HepG2 (cell line): ENCODE measurements around the gene RBFOX1. TPM values are rescaled to one million over a fixed set of nuclear protein-coding genes. Genes with fewer than 3 reads are reported as not detected.

Experiments used
- ATAC-seq: fragments of 200-7000 bp; cut with Tn5 transposase; 3 replicates; pipeline ENCODE4 v1.9.1; 2020; ENCODE audit warnings: mild to moderate bottlenecking, moderate library complexity
- BruUV-seq: library from RNA; stranded (reverse); fragments of 400-500 nt; replicated peaks from 2 replicates; lab custom pipeline; 2021; lab: Mats Ljungman, UMichigan
- CTCF ChIA-PET: fragments of 300-600 bp; formaldehyde crosslinking; extraction: SDS; loops from one replicate; lab custom pipeline; 2021; ENCODE audit warnings: low total read pairs, inconsistent platforms, low intra/inter-chr PET ratio; lab: Yijun Ruan, JAX
- POLR2A ChIA-PET: fragments of 350-600 bp; sonication (Branson Sonifier 250); formaldehyde crosslinking; loops from one replicate; lab custom pipeline; 2020; ENCODE audit warnings: antibody characterized with exemption, inconsistent platforms; lab: Yijun Ruan, JAX
- DNase-seq: peaks from one replicate; pipeline ENCODE4 v3.0.0-alpha.2; 2015; ENCODE audit warnings: low spot score
- FAIRE-seq: peaks from 3 replicates; lab custom pipeline; 2011; peaks lifted over from hg19 to GRCh38; lab: Jason Lieb, UNC
- H2AFZ ChIP-seq: one replicate; pipeline ENCODE4 v1.6.1; 2011; ENCODE audit warnings: low read length, inconsistent platforms
- H3K27ac ChIP-seq: fragments of 300-600 bp; 3 replicates; pipeline ENCODE4 v1.8.0; 2011; ENCODE audit warnings: mixed run types, mild to moderate bottlenecking, mixed read lengths, low read length, inconsistent platforms; ENCODE audit not compliant: insufficient read depth; ENCODE audit errors: extremely low read length
- H3K27me3 ChIP-seq, 2 experiments: fragments of 200-600 bp in 1 of 2; 2 replicates in 1 of 2; 3 replicates in 1 of 2; pipeline versions ENCODE4 v1.6.0 to v1.8.0; 2011; ENCODE audit warnings: low read length in 2 of 2, mild to moderate bottlenecking in 2 of 2, moderate library complexity in 2 of 2, inconsistent platforms in 1 of 2; ENCODE audit not compliant: insufficient read depth in 2 of 2, control insufficient read depth in 1 of 2
- H3K36me3 ChIP-seq, 2 experiments: fragments of 200-600 bp in 1 of 2; replicated peaks in 1 of 2; 2 replicates in 1 of 2; 3 replicates in 1 of 2; pipeline versions ENCODE4 v1.5.1 to v1.8.0; 2011; ENCODE audit warnings: low read length in 2 of 2, inconsistent platforms in 1 of 2; ENCODE audit not compliant: insufficient read depth in 2 of 2, control insufficient read depth in 1 of 2
- H3K4me1 ChIP-seq: 2 replicates; pipeline ENCODE4 v1.5.1; 2012; ENCODE audit warnings: low read length, inconsistent platforms; ENCODE audit not compliant: insufficient read depth
- H3K4me2 ChIP-seq: 2 replicates; pipeline ENCODE4 v1.6.0; 2011; ENCODE audit warnings: low read depth, low read length, inconsistent platforms
- H3K4me3 ChIP-seq, 3 experiments: fragments of 200-600 bp in 1 of 3; sonication (generic), shearing (Covaris generic) in 1 of 3; replicated peaks in 1 of 3; 2 replicates each; pipeline ENCODE4 v1.5.1; 2011 to 2016; ENCODE audit warnings: low read length in 3 of 3, inconsistent platforms in 2 of 3, low read depth in 2 of 3, mild to moderate bottlenecking in 2 of 3, control low read depth in 1 of 3, mixed read lengths in 1 of 3; ENCODE audit not compliant: insufficient read depth in 1 of 3
- H3K79me2 ChIP-seq: one replicate; pipeline ENCODE4 v1.6.1; 2011; ENCODE audit warnings: low read length, inconsistent platforms; ENCODE audit not compliant: insufficient read depth
- H3K9ac ChIP-seq: 2 replicates; pipeline ENCODE4 v1.6.0; 2011; ENCODE audit warnings: mild to moderate bottlenecking, low read depth, low read length, inconsistent platforms; ENCODE audit not compliant: insufficient read depth
- H3K9me3 ChIP-seq: 2 replicates; pipeline ENCODE4 v1.5.1; 2012; ENCODE audit warnings: mild to moderate bottlenecking, low read length
- H4K20me1 ChIP-seq: 2 replicates; pipeline ENCODE4 v1.6.0; 2011; ENCODE audit warnings: inconsistent platforms, mild to moderate bottlenecking, low read length, moderate library complexity; ENCODE audit not compliant: insufficient read depth
- ARID5B ChIP-seq: IDR thresholded peaks from 2 replicates; pipeline ENCODE4 v1.4.0; 2020; ENCODE audit warnings: mild to moderate bottlenecking, missing genetic modification reagents
- CHD4 ChIP-seq: fragments of 200-600 bp; sonication (generic); IDR thresholded peaks from 2 replicates; pipeline ENCODE4 v1.7.0; 2017; ENCODE audit warnings: mild to moderate bottlenecking, low read length, borderline replicate concordance
- HMG20A ChIP-seq: IDR thresholded peaks from 2 replicates; pipeline ENCODE4 v1.6.1; 2016; ENCODE audit warnings: borderline replicate concordance
- KAT8 ChIP-seq: IDR thresholded peaks from 2 replicates; pipeline ENCODE4 v1.6.1; 2016; ENCODE audit warnings: missing genetic modification reagents, missing compliant biosample characterization
- MIXL1 ChIP-seq: IDR thresholded peaks from 2 replicates; pipeline ENCODE4 v1.6.1; 2016
- RARA ChIP-seq: IDR thresholded peaks from 2 replicates; pipeline ENCODE4 v1.6.1; 2016; ENCODE audit warnings: missing genetic modification reagents, missing compliant biosample characterization
- RBM39 ChIP-seq: fragments of 200-400 bp; formaldehyde crosslinking; IDR thresholded peaks from one replicate; pipeline ENCODE4 v1.6.1; 2018; ENCODE audit warnings: antibody characterized with exemption, mild to moderate bottlenecking, low read depth, low read length; ENCODE audit not compliant: poor library complexity, severe bottlenecking
- SMAD3 ChIP-seq: sonication (generic); formaldehyde crosslinking; IDR thresholded peaks from 2 replicates; pipeline ENCODE4 v1.4.0; 2020; ENCODE audit warnings: missing genetic modification reagents
- ZBTB7B ChIP-seq: sonication (generic); formaldehyde crosslinking; IDR thresholded peaks from 2 replicates; pipeline ENCODE4 v1.4.0; 2020; ENCODE audit warnings: missing genetic modification reagents
- ZMYM2 ChIP-seq: sonication (generic); formaldehyde crosslinking; IDR thresholded peaks from 2 replicates; pipeline ENCODE4 v1.8.0; 2022; ENCODE audit warnings: mild to moderate bottlenecking, missing genetic modification reagents
- ZNF460 ChIP-seq: sonication (generic); formaldehyde crosslinking; IDR thresholded peaks from 2 replicates; pipeline ENCODE4 v1.5.1; 2020; ENCODE audit warnings: missing genetic modification reagents, mild to moderate bottlenecking, borderline replicate concordance
- ZNF704 ChIP-seq: sonication (generic); formaldehyde crosslinking; IDR thresholded peaks from 2 replicates; pipeline ENCODE4 v1.8.1; 2023; ENCODE audit warnings: mild to moderate bottlenecking, inconsistent platforms, moderate library complexity, missing genetic modification reagents, borderline replicate concordance
- ZNF749 ChIP-seq: sonication (generic); formaldehyde crosslinking; IDR thresholded peaks from 2 replicates; pipeline ENCODE4 v1.8.0; 2022; ENCODE audit warnings: mild to moderate bottlenecking, missing genetic modification reagents, moderate library complexity, borderline replicate concordance
- WGBS: methylation state at CpG from one replicate; pipeline ENCODE4 v1.1.6; 2017; ENCODE audit warnings: low lambda C conversion rate; 5-methylcytosine and 5-hydroxymethylcytosine counted together
- in situ Hi-C: cut with HindIII; loops from 2 replicates; pipeline ENCODE4 v1.10.0; 2017; ENCODE audit warnings: low pct_unique_long_range_greater_than_20kb; ENCODE audit not compliant: extremely low pct_ligation_motif_present
- intact Hi-C: fragments of 100-400 bp; cut with micrococcal nuclease; formaldehyde crosslinking; loops from one replicate; pipeline ENCODE4 v1.10.0; 2022; ENCODE audit not compliant: unreplicated experiment
- polyA plus RNA-seq, 8 experiments: library from polyadenylated mRNA; depleted of rRNA in 3 of 8; stranded (reverse) in 7 of 8; unstranded in 1 of 8; fragments of >200 nt; fragmentation: Illumina TruSeq in 4 of 8; extraction: Trizol in 4 of 8; gene quantifications; 2 replicates each; pipeline versions ENCODE4 v1.2.1 to v1.2.3, GENCODE V29; 2011 to 2016; ENCODE audit warnings: low read depth in 4 of 8, missing spikeins in 1 of 8, mixed read lengths in 1 of 8; ENCODE audit not compliant: insufficient read depth in 1 of 8
- total RNA-seq, 5 experiments: library from RNA; depleted of rRNA; stranded (reverse); fragments of >200 nt; fragmentation: Illumina TruSeq; extraction: Trizol; gene quantifications; 2 replicates each; pipeline ENCODE4 v1.2.3, GENCODE V29; 2016; ENCODE audit warnings: low read depth in 1 of 5

The RBFOX1 gene
- total and polyA plus RNA-seq, 2 of the 13 experiments (the other 11 are each of a cell fraction or from before 2014, with no cell fraction given) = not detected

- no peaks in the 10 kb centered on the region for H3K9me3 ChIP-seq
- TF ChIP-seq ZBTB7B (CRISPR knock-in tag) (no peak), HMG20A (CRISPR knock-in tag) (no peak), ZMYM2 (no peak), ZNF704 (CRISPR knock-in tag) (no peak), CHD4 (no peak)
- intact Hi-C loops (no loop called here), in situ Hi-C loops (no loop called here)
- no peak for ATAC-seq
- H3K9ac ChIP-seq = no peak overlapping the region
- H2AFZ ChIP-seq = no peak overlapping the region
- no peaks in the 10 kb centered on the region for H3K4me1 ChIP-seq
- H3K36me3 ChIP-seq = no peaks in the 10 kb centered on the region
- CTCF ChIA-PET = no interaction called here
- BruUV-seq = no TSS peak
- no peaks in the 10 kb centered on the region for H3K79me2 ChIP-seq
- no peaks in the 10 kb centered on the region for H4K20me1 ChIP-seq
- POLR2A ChIA-PET = no interaction called here
- no peak for FAIRE-seq
- no peak for DNase-seq
- H3K4me2 ChIP-seq = no peak overlapping the region
- no peak overlapping the region for H3K4me3 ChIP-seq
- WGBS = 26% methylated on average over 5 of the region's 5 CpGs
- H3K27ac ChIP-seq = no peak overlapping the region
- no peaks in the 10 kb centered on the region; a peak in 1 of 5 replicates for H3K27me3 ChIP-seq
Measured at GRCh38 chr16:7373776-7374175, 41.1 kb downstream of the RBFOX1 start.

- no peak overlapping the region for H3K9ac ChIP-seq
- in situ Hi-C loops = no loop called here
- no peak for DNase-seq
- no peaks in the 10 kb centered on the region for H4K20me1 ChIP-seq
- ChIA-PET CTCF (no interaction called here), POLR2A (no interaction called here)
- no peak overlapping the region for H3K27ac ChIP-seq
- no peak for FAIRE-seq
- H3K4me1 ChIP-seq = no peaks in the 10 kb centered on the region
- H2AFZ ChIP-seq = no peak overlapping the region
- no peak for ATAC-seq
- H3K36me3 ChIP-seq = no peaks in the 10 kb centered on the region
- H3K4me2 ChIP-seq = no peak overlapping the region
- no peak overlapping the region for H3K4me3 ChIP-seq
- H3K9me3 ChIP-seq = no peaks in the 10 kb centered on the region
- 5% methylated on average over 9 of the region's 9 CpGs for WGBS
- no peaks in the 10 kb centered on the region for H3K79me2 ChIP-seq
- H3K27me3 ChIP-seq = no peaks in the 10 kb centered on the region; a peak in 1 of 5 replicates
- BruUV-seq = no TSS peak
- intact Hi-C loops = no loop called here
- TF ChIP-seq MIXL1 (CRISPR knock-in tag) = no peak
- no peak for TF ChIP-seq KAT8 (CRISPR knock-in tag)
- TF ChIP-seq ARID5B = no peak
- TF ChIP-seq RBM39 = no peak
- no peak for TF ChIP-seq ZNF460 (CRISPR knock-in tag)
- TF ChIP-seq RARA (CRISPR knock-in tag) = no peak
- TF ChIP-seq ZNF749 (CRISPR knock-in tag) = no peak
- no peak for TF ChIP-seq SMAD3 (CRISPR knock-in tag)
Measured at GRCh38 chr16:7374614-7375174, 42.0 kb downstream of the RBFOX1 start.
